ENCODE data around the gene MYO7B.
A peak's percentile ranks its signal among the peaks of the same experiment; 100 is the strongest.

The MYO7B gene

GRCh38 chr2:127640082-127641072 is 104.9 kb downstream of the MYO7B start:
- DNase-seq, result no peak

DNA sequence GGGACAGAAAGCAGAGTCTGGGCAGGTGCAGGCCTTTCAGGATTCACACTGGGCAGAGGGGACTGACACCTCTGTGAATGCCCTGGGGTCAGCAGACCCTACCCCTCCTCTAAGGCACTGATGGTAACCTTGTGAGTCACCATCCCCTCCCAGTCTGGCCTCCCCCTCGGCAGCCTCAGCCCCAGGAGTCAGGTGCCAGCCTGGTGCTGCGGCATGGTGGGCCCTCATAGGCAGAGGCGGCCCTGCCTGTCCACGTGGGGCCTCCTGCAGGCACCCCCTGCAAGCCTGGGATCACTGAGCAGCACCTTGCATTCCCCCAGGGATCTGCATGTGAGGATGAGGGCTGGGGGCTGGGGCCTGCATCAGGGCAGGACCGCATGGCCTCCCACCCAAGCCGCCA is 105.7 kb downstream of the MYO7B start:
- DNase-seq, result no peak

GRCh38 chr2:127641846-127642507 is 106.5 kb downstream of the MYO7B start:
- no peak for DNase-seq

DNA sequence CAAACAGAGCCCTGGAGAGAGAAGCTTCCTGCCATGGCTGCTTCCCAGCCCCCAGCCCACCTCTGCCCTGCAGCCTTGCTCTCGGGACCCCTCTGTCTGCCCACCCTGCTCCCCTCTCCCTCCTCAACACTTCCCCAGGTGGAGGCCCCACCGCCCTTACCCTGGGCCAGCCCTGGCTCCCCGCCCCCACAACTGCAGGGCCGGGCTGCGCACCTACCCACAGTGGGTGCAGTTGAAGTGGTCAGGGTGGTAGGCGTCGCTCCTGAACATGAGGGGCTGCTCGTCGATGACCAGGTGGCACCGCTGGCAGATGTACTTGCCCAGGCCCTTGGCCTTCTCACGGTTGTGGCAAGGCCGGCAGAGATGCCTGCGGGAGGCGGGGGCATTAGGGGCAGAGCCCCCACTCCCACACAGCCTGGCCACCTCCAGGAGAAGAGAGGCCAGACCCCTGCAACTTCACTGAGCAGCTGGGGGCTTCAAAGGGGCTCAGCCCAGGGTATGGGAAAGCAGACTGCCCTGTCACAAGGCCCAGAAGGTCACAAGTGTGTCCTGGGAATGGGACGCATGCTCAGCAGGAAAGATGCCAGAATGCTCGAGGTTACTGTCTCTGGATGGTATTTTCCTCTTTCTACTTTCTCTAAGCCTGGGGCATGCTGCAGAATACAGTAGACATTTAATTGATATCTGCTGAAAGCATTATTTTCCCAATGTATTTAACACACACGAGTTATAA is 107.4 kb downstream of the MYO7B start:
- DNase-seq, result no peak

DNA sequence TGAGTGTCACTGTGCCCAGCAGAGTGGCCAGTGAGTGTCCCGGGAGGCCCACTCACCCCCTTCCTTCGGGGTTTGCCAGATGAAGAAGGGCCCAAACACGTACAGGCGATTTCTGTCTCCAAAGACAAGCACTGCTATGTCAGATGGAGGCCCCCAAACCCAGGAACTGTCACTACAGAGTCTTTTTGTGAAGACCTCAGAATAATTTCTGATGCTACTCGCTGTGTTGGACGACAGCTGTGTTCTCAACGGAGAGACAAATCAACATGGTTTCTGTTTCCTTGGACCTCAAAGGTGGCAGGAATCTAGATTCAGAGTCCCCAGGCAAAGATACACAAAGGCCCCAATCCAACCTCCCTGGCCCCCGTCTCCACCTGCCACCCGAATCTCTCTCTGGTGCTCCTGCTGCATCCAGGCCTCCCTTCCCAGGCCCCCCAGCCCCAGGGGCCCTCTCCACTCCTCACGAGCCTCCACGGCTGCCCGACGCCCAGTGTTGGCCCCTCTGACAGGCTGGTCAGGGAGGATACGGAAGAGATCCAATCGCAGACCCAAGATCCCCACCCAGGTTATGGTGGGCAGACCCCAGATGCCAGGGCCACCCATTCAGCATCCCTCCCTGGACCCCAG is 108.1 kb downstream of the MYO7B start:
- DNase-seq, result no peak

DNA sequence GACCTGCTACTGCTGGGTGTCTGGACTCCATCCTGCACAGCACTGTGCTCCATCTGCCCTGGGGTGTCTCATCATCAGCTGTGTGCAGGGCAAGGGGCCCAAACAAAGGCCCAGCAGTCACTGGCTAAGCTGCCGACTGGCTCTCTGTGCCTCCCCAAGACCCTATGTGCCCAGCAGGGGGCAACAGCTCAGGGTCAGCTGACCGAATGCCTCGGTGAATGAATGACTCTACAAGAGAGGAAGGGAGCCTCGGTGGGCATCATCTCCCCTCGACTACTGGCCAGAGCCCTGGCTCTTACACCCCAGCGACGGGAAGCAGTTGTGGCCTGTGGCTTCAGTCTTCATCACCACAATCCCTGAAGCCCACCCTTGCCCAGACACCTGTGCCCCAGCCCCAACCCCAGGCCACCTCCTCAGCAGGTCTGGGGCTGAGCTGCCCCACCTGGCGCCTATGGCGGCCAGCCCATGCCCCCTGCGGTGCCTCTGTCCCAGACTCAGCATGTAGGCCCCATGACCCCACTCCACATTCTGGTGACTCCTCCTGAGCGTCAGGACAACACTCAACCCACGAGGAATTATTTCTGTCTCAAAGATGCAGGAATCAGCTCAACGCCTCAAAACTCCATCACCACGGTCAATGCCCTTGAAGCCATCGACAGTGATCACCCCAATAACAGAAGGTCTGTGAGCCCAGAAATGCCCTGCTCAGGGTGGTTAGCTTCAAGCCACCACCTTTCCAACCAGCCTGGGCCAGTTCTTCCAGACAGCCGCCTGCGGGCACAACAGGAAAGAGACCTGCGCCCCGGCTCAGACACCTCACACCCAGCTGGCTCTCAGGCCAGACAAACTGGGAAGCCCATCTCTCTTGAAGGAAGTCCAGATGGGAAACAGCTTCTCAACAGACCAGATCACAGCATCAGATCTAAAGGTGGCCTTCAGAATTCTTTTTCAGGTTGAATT is 108.9 kb downstream of the MYO7B start:
- DNase-seq, result no peak

GRCh38 chr2:127645026-127645394 is 109.5 kb downstream of the MYO7B start:
- no peak for DNase-seq

DNA sequence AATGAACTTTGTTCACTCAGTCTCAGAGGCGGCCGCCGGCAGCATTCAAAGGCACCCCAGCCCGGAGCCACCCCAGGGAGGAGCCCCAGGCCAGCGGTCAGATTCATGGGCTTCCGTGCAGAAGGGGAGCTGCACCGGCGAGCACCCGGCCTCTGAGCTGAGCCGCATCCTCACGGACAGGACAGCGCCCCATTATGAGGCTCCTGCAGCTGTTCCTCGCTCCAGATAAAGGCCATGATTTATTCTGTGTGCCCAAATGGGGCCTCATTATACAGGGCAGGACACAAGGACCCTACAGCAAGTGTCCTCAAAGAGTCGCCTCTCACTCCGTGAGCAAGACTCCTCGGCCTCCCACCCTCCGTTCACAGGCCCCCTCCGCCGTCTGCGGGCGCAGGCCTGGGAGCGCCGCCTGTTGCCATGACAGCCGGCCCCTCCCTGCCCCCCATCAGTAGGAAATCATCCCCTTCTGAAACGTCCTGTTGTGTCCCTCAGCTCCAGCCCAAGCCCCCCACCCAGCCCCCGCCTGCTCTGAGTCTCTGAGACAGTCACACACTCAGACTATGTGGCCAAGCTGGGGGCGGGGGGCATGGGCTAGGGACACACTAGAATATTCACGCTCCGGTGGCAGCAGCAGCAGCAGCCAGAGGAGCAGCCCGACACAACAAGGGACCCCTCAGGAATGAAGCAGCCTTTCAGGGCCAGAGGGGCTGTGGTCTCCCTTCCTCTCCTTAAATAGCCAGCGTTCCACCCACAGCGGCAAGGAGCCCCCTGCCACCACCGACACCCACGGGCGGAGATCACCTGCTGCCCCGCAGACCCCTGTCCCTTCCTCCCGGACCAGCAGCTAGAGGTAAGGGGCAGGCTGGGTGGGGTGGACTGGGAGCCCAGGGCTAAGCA is 110.2 kb downstream of the MYO7B start, which contains the start of gene GPR17:
Gene GPR17, plus strand, starts transcription at position 759 of the 897 bp plus-strand sequence. CDS start 4,583 bp downstream, outside the sequence.
- peak in 1 of 2 donors; percentile 61 for DNase-seq

DNA sequence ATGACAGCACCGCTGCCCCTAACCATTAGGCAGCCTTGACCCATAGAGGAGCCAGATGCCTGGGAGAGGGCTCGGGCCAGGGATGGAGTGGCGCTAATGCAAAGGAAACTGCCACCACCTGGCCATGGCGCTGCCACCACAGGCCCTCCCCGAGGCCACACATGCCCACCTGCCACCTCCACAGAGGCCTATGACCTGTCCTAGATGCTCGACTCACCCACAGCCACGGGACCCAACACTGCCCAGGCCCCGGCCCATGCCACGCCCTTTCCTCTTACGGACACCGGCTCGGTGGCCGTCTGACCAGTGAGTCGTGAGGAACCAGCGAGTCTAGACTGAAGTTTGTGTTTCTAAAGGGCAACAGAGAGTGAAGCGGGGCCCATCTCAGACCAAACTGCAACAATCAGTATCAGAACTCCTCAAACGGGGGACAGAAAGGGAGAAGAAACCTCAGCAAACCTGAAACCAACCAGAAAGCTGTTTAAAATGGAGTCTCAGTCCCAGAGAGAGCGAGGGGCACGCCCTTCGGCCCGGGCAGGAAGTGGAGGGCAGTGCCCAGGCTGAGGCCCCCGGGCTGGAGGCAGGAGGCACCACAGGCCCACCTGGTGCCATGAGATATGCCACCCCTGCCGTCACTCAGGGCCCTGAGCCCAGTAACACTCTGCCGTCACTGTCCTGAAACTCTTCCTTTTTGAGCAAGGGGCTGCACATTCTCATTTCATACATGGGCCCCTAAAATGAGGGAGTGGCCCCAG is 111.2 kb downstream of the MYO7B start:
- no peak for DNase-seq

DNA sequence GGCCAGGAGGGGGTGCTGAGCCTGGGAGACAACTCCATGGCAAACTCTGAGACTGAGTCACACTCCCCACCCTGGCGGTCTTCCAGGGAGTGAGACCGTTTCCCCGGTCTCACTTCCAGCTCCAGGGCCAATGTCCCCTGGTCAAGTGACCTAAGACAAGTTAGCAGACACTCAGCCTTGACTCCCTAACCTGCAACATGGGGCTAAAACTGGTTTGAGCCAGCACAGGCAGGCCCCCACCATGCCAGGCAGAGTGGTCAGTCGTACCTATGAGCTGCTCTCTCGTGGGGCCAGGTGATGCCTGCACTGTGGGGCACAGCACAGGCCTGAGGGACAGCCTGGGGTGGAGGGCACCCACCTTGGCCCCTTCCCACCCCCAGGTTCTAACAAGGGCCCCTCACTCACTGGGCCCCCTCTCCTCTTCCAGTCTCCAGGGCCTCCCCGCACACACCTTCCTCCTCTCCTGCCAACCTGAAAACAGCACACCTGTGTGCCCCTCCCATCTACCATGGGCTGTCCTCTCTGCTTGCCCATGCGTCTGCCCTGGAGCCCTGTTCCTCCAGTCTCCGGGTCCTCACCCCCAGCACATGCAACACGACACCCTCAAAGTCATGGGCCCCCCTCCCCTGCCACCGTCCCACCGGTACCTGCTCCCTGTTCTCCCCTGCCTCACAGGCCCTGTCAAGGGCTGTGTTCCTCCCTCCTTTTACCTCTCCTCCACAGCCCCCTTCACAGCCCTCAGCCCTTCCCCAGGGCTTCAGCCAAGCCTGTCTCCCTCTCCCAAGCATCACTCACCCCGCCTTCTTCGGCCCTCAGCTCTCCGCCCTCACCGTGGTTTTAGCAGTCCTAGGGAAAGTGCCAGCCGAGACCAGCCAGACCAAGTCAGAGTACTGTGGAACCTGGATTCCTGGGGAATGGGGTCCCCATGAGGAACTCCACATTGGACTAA is 112.0 kb downstream of the MYO7B start:
- DNase-seq, result no peak

DNA sequence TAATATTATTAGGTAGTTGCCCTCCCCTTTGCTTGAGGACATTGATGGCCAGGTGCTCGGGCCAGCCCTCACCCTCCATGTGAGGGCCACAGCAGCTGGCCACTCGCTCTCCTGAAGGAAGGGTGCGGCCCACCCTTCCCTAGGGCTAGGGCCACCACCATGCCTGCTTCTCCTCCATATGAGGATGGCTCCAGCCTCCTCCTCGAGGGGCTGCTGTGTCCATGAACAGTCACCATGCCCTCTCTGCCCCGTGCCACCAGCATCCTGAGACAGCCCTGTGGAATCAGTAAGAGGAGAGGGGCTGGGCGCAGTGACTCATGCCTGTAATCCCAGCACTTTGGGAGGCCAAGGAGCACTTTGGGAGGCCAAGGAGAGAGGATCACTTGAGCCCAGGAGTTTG is 112.8 kb downstream of the MYO7B start:
- no peak for DNase-seq

GRCh38 chr2:127649100-127649611 is 113.7 kb downstream of the MYO7B start:
- DNase-seq, result peak in 1 of 2 donors; percentile 8

GRCh38 chr2:127649684-127650040 is 114.2 kb downstream of the MYO7B start:
- peak; percentile 56 to 84 for DNase-seq

- no peak for DNase-seq
Measured at GRCh38 chr2:127650041-127650784, 114.7 kb downstream of the MYO7B start.

DNA sequence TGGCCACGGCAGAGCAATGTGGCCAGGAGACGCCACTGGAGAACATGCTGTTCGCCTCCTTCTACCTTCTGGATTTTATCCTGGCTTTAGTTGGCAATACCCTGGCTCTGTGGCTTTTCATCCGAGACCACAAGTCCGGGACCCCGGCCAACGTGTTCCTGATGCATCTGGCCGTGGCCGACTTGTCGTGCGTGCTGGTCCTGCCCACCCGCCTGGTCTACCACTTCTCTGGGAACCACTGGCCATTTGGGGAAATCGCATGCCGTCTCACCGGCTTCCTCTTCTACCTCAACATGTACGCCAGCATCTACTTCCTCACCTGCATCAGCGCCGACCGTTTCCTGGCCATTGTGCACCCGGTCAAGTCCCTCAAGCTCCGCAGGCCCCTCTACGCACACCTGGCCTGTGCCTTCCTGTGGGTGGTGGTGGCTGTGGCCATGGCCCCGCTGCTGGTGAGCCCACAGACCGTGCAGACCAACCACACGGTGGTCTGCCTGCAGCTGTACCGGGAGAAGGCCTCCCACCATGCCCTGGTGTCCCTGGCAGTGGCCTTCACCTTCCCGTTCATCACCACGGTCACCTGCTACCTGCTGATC is 115.4 kb downstream of the MYO7B start:
- DNase-seq, result no peak

GRCh38 chr2:127651381-127651809 is 115.9 kb downstream of the MYO7B start:
- no peak for DNase-seq

DNA sequence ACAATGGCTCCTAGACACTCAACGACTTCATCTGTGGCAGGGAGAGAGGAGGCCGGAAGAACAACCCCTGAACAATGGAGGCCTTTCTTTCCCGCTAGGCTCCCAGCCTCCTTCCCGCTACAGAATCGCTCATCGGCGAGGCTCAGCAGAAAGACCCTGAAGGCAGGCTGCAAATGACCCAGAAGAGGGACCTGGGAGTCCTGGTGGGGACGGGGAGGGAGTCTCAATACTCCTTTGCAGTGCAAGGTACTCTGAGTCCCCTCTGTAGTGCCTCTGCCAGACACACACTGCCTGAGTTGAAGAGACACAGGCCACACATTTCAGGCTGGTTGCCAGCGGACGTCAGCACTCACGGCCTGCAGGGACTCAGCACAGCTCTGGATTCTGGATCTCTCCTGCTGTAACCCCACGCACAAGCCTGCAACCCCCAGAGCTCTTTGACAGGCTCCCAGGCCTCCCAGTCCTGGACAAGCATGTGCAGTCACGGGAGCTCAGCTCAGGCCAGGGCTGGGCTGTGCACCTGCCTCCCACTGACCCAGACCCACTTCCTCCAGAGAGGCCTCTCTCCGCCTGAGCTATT is 116.6 kb downstream of the MYO7B start:
- peak; percentile 52 to 77 for DNase-seq
